Hematopoietic multipotent progenitor cell (in vitro differentiated cells): ENCODE results near the gene SFSWAP. TPM values are rescaled to one million over a fixed set of nuclear protein-coding genes. Genes with fewer than 3 reads are reported as not detected.

ENCODE experiments used
- DNase-seq, 3 donors: peaks; one replicate each; pipeline ENCODE4 v3.0.0-alpha.2; 2011 to 2015; ENCODE audit warnings: low read depth in 2 of 3, low spot score in 2 of 3
- total RNA-seq: library from RNA; depleted of rRNA; stranded (reverse); fragments of >200 nt; gene quantifications from one replicate; pipeline ENCODE4 v1.2.3, GENCODE V29; 2012

The SFSWAP gene
- total RNA-seq, 1 donor, result 81.1 TPM

DNA sequence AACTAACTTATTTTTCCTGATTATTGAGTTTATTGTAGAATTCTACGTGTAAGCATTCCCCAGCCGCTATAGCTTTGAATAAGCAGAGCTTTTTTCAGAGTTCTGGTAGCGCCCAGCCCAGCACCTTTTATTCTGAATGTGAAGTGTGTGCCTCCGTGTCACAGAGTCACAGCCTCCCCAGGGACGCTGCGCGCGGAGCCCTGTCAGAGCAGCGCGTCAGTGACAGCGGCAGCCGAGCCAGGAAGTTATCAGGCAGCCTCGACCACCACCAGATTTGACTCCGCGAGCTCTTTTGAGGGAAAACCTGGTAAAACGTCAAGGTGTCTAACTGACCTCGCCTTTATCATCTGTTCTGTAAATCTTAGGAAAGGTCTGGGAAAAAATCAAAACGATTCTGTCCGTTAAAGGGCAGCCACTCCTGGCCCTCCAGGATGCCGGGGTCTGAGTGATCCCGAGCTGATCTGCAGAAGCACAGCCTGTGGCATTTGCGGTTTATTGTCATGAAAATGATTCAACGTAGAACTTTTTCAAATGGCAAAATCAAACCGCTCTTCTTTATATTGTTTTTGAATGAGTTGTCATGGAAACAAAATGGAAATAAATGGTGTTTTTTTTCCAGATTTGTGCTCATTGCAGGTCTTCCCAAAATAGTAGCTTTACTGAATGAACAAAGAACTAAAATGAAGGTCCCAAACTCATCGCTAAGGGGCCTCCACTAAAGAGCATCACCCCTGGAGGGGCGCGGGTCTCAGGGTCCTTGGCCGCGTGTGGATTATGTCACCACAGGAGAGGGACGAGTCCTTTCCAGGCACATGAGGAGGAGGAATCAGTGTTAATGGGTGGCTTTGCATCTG, 74.2 kb downstream of the SFSWAP start:
- DNase-seq, result no peak

DNA sequence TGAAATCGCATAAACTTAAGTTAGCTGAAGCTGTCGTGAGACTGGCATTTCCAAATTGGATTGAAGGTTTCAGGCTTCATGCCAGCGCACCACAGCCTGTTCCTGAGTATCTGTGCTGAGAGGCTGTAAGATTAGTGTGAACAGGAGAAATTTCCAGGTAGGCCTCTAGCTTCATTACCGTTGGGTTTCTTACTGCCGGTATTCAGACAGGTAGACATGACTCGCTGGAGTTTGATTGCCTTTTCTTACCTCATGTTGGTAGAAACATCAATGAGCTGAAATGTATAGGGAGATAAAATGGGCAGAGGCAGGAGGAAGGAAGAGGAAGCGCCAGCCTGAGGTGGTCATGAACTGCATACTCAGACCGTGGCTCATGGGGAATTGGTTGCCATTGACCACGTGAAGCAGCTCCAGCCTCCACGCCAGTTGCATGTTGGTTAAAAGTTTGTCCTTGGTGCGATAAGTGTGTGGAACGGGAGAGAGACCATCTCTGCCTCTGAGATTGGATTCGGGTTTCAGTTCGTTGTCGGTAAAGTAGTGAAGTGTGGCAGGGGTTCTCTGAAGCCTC, 75.0 kb downstream of the SFSWAP start:
- DNase-seq, result no peak

DNA sequence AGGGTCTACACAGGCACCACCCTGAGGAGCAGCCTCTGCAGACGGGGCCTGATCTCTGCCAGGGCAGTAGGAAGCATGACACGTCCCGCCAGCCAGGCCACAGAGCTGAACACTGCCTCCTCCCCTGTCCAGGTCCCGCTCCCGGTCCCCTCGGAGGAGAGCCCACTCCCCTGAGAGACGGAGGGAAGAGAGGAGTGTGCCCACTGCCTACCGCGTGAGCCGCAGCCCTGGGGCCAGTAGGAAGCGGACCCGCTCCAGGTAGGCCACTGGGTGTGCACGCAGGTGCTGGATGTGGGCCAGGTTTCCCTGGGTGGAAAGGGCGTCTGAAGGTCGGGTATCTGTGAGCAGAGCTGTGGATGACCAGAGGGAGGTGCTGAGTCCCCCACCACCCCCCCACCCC, 75.4 kb downstream of the SFSWAP start:
- no peak for DNase-seq

DNA sequence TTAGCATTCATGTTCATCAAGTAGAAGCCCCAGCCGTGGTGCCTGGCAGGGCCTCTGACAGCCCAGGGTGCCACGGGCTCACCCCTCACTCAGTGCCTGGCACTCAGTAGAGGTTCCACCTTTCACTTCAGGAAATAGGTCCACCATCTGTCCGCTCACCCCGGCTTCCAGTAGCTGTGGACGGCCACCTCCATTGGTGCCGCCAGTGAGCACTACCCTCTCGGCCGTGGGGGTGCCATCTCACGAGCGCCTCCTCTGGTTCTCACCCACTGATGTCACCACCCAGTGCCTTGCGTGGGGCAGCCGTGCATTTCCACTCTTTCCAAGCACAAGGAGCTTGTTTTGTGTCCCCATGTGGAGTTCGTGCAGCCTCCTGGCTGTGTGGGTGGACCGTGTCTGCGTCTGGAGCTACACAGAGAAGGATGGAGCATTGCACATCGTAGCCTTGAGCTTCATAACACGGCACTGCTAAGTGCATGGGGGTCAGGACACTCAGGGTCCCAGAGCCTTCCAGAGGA, 76.3 kb downstream of the SFSWAP start:
- no peak for DNase-seq

DNA sequence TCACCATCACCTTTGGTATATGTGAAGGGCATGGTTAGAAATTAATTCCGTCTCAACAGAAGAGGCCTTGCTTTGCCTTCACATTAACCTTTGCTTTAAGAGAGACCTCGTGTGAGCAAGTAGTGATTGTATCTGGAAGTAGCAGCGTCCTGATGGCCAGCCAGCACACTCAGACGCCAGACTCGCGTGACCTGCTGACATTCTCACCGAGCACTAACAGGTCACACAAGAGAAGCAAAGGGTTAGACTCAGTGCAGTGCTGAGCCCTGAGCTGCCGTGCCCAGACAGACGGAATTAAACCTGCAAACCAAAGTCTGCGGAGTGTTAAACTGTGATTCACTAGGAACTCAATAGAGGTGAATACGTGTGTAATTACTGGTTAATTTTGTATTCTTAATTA, 77.2 kb downstream of the SFSWAP start:
- no peak for DNase-seq

DNA sequence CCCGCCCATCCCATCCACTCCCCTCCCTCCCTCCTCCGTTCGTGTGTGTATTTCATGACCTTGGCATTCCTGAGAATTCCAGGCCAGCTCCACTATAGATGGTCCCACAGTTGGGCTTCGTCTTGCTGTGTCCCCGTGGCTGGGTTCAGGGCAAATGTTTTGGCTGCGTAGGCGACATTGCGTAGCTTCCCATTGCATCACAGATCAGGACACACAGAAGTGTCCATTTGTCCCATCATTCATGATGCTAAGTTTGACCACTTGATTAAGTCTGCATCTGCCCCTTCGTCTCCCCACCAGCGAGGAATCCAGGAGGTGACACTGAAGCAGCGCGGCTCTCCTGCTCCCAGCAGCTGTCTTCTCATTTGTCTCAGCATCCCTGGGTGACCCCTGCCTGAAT, 78.7 kb downstream of the SFSWAP start:
- DNase-seq, result no peak

DNA sequence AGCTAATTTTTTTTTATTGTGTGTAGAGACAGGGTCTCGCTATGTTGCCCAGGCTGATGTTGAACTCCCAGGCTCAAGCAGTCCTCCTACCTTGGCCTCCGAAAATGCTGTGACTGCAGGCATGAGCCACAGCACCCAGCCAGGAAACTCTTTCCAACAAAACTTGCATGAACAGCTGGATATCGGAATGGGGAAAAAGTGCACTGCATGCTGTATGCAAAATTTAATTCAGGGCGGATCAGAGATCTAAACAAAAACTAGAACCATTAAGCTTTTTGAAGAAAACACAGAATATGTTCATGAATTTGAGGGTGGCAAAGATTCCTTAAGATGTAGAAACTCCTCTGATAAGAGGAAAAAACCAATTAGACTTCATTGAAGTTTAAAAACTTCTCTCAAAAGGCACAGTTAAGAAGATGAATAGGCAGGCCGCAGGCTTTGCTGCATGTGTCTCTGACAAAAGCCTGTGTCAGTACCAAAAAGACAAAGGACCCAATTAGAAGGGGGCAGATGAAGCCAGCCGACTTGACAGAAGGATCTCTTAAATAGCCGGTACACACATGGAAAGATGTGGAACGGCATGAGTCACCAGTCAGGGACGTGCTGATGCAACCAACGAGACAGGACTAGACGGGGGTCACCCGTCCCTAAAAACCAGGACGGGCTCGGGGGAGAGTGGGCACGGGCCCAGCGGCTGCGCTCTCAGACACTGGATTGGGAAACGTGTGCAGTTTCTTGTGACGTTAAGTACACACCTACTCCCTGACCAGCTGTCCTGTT, 82.5 kb downstream of the SFSWAP start:
- DNase-seq, result no peak

DNA sequence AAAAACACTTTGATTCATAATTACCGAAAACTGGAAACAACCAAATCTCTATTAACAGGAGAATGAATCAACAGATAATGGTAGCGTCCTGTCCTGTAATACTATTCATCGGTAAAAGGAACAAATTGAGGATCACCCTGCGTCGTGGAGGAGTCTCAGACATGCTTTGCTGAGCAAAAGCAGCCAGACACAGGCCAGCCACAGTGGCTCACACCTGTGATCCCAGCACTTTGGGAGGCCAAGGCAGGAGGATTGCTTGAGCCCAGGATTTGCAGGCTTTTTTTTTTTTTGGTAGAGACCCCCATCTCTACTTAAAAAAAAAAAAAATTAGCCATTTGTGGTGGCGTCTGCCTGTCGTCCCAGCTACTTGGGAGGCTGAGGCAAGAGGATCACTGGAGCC, 83.2 kb downstream of the SFSWAP start:
- DNase-seq, result no peak

DNA sequence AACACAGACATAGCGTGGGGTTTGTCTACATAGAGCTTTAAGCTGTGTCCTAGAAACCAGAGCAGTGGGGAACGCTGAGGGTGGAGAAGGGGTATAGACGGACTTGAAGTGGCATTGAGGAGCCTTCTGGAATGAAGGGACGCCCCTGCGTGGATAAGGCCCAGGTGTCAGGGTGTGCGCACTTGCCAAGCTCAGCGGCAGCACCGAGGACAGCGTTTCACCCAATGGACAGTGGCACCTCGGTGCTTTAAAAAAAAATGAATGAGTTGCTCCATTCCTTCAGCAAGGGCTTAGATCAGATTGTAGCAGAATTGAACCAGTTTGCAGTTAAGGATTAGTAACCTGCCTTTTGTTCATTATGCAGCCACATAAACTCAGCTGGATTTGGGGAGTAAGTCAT, 83.7 kb downstream of the SFSWAP start:
- no peak for DNase-seq

DNA sequence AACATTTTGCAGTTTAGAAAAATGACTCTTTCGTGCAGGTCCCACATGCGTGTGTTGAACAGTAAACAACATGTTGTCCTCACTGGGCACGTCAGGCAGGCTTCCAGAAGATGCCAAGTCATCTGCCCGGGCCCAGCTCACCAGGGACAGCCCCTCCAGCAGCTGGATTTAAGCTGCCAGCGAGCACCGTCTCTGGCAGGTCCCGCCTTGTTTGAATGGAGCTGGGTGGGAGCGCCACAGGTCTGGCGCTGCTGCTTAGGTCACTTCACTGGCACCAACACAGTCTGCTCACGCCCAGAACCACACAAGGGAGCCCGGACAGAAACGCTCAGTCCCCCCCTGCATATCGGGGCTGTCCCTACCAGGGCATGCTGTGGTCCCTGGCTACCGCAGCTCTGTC, 84.2 kb downstream of the SFSWAP start:
- no peak for DNase-seq

DNA sequence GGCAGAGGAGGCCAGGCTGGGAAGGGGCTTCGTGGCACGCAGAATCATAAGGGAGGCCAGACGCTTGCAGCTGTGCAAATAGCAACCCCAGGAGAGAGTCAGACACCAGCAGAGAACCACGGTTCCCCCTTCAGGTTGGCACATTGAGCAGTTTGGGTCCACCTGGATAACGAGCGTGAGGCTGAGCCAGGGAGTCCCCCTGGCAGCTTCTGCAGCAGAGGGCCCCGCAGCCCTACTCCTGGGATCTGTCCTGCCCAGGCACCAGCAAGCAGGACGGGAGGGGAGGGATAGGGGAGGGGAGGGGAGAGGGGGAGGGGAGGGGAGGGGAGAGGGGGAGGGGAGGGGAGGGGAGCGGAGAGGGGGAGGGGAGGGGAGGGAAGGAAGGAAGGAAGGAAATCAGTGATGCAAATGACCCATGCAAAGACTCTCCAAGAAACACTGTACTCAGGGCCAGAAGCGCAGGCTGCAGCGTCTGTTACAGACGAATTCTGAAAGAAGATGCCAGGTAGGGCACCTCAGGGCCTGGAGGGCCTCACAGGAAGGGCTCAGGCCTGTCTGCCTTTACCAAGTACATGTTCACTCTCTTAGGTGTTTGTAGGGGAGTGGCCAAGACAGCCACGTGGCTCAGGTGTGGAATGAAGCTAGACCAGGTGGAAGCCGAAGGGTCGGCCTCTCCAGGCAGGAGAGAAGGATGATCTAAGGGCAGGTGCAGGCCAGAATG, 85.0 kb downstream of the SFSWAP start:
- no peak for DNase-seq

DNA sequence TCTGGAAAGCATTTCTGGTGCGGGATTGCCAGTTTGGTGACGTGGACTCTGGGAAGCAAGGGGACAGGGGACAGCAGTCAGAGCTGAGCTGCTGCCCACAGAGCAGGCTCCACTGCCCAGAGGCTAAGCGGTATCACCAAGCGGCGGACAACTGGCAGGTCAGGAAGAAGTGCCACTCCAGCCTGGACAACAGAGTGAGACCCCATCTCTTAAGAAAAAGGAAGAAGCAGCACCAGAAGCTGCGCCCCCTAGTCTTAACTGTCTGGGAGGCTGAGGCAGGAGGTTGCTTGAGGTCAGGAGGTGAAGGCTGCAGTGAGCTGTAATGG, 85.5 kb downstream of the SFSWAP start:
- DNase-seq, result no peak

DNA sequence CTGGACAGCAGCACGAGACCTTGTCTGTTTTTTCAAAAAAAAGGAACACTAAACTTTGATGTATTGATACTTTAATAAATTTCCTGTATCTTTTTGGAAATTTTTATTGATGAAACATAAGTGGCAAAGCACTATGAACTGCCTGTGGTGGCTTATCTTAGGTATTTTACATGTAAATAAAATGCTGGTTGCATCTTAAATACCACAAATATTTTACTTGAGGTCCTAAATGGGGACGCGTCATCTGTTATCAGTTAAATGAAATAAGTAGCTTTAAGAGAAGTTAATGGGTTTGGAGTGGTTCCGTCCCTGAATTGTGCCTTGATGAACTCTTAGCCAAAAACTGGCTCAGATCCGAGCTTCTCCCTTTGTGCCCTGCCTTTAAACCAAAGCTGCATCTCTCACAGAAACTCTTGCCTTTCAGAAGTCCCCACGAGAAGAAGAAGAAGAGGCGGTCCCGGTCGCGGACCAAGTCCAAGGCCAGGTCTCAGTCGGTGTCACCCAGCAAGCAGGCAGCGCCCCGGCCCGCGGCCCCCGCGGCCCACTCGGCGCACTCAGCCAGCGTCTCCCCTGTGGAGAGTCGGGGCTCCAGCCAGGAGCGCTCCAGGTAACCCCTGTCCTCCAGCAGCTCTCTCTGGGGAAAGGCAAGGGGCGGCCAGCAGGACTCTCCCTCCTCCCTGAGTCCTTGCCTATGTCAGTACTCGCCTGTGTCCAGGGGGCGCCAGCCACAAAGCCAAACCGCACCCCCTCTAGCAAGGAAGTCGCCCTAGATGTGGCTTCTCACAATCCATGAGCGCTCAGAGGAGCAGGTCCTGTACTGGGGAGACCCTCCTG, 86.1 kb downstream of the SFSWAP start:
- DNase-seq, result no peak

DNA sequence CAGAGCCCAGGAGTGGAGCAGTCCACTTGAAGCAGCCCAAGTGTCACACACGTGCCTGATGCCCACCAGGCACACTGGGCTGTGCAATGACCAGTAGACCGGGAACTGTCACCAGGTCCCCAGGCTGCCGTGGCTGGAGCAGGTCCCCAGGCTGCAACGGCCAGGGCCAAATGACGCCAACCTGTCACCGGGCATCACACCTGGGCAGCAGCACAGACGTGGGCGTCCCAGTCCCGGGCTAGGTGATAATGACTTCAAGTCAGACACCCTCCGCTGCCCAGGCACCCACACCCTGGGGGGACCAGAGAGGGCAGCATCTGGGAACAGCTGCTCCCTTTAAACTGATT, 86.7 kb downstream of the SFSWAP start:
- no peak for DNase-seq

DNA sequence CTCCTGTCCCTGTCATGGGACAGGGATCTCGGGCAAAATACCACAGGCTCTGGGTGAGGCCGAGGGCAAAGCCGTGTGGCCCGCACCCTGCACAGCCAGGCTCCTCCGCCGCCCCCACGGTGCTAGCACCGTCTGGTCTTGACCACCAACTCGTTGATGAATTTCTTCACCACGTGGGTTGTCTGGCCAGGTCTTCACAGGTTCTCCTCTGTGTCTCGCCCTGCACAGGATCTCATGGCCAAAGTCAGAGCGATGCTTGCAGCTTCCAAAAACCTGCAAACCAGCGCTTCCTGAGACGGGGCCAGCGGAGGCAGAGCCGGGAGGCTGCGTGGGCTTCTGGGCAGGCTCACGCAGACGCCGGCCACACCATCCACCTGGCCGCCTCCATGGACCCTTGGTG, 88.3 kb downstream of the SFSWAP start:
- DNase-seq, result no peak

DNA sequence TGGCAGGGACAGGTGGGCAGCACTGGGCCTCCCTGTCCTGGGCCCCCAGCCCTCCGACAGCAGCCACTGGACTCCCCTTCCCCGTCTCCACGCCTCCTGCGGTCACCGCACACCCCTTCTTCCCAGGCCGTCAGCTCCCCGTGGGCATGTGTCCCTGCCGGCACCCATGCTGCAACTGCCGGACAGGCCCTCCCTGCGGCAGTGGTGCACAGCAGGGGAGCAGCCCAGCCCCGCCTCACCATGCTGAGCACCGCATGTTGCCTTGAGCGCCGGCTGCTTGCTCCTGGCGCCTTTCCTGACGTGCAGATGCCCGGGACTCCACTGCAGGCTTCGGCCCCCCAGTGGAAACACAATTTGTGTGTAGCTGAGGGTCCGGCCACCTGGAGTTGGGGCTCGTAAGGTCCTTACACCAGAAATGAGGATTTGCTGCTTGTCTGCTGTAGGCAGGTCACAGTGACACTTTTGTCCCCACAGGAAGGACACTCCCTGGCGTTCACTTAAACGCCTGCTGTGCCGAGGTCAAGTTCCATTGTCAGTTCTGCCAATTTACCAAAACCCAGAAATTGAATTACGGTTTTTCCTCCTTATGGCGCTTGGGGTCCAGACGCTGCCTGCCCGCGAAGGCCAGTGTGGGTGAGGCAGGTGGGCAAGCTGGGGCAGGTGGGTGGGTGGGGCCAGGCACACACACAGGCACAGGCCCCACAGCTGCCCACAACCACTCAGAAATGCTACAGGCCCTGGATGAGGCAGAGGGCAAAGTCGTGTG, 89.1 kb downstream of the SFSWAP start:
- DNase-seq, result no peak

DNA sequence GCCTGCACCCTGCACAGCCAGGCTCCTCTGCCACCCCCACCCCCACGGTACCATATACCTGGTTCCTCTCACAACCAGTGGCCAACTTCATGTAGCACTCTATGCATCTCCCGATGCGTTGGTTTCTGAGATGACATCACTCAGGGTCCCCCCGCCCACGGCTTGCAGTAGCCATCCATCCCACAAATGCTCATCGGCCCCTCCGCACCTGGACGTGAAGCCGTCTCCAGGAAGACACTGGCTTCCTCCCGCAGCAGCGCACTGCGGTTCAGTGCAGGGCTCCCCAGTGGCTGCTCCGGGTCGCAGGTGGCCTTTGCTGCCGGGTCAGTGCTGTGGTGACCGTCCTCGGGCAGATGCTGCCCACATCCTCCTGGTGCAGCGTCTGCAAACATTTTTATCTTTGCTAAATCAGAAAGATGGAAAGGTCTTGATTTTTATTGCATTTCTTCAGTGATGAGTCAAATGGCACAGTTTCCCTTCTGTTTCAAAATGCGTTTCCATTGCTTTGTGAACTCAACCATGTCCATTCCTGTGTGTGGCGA, 89.8 kb downstream of the SFSWAP start:
- no peak for DNase-seq

DNA sequence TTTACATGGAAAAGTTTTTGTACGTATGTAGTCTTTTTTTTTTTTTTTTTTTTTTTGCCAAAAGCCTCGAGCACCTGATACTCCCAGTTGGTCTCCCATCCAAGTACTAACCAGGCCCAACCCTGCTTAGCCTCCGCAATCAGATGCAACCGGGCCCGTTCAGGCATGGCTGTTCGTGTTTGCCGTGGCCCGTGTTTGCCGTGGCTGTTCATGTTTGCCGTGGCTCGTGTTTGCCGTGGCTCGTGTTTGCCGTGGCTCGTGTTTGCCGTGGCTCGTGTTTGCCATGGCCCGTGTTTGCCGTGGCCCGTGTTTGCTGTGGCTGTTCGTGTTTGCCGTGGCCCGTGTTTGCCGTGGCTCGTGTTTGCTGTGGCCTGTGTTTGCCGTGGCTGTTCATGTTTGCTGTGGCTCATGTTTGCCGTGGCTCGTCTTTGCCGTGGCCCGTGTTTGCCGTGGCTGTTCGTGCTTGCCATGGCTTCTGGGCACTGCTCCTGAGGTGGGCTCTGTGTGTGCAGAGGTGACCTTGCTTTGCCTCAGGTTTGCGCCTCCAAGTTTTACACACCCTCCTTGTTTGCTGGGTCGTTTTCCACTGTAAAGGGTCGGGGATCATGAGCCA, 90.5 kb downstream of the SFSWAP start:
- DNase-seq, result no peak
